NCI-H2029 treated with DMSO at 0.1 percent for 48 hours (cell line): ENCODE measurements around the gene WDR18.

ENCODE experiments used
- DNase-seq: peaks from one replicate; lab custom pipeline; 2025; lab: John Stamatoyannopoulos, UW

WDR18 gene, protein sequence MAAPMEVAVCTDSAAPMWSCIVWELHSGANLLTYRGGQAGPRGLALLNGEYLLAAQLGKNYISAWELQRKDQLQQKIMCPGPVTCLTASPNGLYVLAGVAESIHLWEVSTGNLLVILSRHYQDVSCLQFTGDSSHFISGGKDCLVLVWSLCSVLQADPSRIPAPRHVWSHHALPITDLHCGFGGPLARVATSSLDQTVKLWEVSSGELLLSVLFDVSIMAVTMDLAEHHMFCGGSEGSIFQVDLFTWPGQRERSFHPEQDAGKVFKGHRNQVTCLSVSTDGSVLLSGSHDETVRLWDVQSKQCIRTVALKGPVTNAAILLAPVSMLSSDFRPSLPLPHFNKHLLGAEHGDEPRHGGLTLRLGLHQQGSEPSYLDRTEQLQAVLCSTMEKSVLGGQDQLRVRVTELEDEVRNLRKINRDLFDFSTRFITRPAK

DNA sequence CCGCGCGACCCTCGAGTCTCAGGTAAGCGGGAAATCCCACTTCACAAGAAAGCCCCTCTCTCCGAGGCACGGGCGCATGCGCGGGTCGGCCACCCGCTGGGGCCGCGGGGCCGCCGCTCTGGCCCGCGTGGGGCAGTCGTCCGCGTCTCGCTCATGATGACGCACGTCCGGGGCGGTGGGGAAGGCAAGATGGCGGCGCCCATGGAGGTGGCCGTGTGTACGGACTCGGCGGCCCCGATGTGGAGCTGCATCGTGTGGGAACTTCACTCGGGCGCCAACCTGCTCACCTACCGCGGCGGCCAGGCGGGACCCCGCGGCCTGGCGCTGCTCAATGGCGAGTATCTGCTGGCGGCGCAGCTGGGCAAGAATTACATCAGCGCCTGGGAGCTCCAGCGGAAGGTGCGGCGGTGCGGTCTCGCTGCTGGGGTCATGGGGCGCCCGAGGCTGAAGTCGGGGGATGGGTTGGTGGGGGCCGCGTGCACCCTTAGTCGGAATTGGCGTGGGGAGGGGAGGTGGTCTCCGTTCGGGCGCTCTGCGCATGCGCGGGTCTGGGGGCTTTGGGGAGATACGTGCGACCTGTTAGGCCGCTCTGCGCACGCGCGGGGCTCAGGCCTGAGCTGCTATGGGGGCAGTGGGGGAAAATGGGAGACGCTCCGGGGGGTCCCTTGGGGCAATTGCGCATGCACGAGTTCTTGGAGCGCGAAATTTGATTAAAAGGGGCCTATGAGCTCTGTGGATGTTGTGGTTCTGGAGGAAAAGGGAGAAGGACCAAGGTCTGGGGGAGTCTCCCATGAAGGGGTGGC is at the start of gene WDR18:
Gene WDR18 (plus strand): TSS at position 181 of the 803 bp plus-strand sequence. CDS start 9 bp downstream, at position 190.
- DNase-seq: peak; percentile 44

DNA sequence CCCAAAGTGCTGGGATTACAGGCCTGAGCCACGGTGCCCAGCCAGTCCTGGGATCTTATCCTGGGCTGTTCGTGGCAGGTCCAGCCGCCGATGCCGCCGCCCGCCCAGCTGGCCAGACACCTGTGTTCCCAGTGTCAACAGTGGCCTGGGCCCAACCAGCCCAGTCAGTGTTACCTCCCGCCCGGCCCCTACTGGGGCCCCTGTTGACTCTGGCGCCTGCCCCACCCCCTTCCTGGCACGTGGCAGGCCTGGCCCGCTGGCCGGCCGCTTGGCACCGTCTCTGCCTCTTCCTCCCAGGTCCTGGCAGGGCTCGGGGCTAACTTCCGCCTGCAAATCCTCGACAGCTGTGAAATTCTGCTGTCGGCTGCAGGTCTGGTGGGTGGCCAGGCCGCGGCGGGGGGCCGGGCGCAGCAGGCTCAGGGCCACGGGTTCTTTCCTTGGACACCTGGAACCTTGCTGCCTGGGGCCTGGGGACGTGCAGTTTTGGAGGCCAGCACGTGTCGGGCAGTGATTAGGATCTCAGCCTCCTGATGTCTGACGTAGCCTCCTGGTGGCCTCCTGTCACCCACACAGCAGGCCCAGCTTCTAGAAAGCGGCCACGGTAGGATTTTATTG is 49.2 kb upstream of the WDR18 start:
- DNase-seq: peak; percentile 42

DNA sequence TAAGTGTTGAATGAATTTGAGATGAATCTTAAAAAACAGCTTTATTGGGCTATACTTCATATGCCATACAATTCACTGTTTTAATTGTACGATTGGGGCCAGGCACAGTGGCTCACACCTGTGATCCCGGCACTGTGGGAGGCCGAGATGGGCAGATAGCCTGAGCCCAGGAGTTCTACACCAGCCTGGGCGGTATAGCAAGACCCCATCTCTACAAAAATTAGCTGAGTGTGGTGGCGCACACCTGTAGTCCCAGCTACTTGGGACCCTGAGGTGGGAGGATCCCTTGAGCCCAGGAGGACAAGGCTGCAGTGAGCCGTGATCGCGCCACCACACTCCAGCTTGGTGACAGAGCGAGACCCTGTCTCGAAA is 48.0 kb upstream of the WDR18 start:
- no peak for DNase-seq

DNA sequence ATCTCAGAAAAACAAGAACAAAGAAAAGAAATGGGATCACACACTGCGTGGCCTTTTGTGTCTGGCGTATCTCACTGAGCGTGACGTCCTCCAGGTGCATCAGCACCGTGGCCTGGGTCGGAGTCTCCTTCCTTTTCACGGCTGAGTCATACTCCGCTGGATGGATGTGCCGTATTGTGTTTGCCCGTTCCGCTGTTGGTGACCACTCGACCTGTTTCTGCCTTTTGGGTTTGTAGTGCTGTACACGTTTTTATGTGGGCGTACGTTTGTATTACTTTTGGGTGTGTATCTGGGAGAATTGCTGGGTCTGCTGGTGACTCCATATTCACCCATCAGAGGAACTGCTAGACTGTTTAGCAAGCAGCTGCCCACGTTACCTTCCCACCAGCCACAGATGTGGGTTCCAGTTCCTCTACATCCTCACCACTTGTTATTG is 46.9 kb upstream of the WDR18 start:
- DNase-seq: no peak

DNA sequence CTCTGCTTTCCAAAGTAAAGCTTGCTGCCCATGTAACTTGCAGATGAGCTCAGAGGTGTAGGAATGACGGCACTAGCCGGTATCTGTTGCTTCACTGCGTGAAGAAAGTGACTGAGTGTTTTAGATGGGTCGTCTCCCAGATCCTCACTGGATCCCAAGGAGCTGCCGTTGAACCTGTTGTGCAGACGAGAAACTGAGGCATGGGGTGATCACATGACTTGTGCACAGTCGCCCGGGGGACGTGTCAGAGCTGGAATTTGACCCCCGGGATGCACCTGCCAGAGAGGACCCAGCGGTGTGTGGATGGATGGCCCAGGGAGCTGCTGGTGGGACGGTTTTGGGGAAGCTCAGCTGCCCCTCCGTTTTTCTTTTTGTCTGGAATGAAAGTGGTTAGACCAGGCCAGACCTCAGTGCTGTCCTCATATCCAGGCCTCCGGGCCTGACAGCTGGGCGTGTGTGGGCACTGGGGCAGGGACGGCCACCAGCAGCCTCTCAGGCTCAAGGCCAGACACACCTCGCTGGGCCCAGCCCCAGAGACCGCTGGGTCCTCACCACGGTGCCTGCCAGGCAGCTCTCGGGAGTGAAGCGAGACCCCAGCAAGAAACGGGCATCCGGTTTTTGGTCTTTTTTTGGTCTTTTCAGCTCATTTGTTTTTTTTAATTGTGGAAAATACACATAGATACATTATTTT is 45.8 kb upstream of the WDR18 start:
- DNase-seq: no peak

DNA sequence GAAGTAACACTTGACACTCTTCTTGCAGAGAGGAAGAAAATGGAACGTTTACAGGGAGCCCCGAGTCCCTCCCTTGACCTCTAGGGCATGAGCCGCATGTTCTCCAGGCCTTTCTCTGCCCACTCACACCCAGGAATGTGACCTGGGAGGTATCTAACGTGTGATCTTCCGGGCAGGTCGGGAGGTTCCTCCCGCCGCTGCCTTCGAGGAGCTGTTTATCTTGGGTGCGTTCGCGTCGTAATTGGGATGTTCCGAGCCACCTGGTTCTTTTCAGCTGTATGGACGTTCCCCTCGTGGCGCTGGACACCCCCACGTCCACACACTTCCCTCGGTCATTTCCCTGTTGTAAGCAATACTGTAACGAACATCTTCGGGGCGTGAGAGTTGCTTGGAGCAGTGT is 44.7 kb upstream of the WDR18 start:
- no peak for DNase-seq

DNA sequence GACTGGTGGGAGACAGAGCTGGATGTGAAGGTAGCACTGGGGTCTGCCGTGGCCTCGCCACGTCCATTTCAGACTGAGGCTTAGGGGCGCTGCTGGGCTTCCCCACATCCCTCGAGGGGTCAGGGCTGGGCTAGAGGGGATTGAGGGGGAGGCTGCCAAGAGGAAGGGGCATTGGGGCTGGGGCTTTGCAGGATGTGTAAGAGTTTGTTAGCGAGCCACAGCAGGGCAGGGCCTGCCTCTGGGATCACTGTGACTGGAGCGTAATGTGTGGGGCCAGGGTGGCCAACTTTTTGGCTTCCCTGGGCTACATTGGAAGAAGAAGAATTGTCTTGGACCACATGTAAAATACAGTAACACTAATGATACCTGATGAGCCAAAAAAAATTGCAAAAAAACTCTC is 44.2 kb upstream of the WDR18 start:
- no peak for DNase-seq

DNA sequence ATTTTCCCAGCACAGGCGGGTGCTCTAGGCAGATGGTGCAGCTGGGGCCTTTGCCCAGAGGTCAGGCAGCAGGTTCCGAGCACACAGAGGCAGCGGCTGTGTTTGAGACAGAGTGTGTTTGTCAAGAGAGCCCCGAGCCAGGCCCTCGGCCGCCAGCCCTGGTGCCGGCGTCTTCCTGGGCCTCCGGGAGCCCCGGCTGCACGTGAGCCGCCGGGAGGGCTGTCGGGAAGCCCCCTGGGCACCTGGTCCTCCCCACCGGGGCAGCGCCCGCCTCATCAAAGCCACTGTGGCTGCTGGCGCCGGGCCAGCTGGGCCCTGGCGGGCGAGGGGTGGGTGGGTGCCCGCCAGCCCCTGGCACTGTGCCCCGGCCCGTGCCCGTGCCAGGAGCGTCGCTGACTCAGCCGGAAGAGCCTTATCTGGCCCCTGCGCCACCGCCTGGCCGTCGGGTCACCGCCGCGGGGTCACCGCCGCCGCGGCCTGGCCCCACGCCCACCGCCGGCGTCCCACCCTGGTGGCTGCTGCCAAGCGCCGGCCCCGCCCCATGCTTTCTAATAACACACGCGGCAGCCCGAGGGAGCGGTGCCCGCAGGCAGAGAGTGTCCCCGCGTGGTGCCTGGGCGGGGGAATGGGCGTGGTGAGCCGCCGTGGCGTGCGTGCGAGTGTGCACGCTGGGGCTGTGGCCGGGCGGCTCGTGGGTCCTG is 43.4 kb upstream of the WDR18 start:
- peak; percentile 65 for DNase-seq

DNA sequence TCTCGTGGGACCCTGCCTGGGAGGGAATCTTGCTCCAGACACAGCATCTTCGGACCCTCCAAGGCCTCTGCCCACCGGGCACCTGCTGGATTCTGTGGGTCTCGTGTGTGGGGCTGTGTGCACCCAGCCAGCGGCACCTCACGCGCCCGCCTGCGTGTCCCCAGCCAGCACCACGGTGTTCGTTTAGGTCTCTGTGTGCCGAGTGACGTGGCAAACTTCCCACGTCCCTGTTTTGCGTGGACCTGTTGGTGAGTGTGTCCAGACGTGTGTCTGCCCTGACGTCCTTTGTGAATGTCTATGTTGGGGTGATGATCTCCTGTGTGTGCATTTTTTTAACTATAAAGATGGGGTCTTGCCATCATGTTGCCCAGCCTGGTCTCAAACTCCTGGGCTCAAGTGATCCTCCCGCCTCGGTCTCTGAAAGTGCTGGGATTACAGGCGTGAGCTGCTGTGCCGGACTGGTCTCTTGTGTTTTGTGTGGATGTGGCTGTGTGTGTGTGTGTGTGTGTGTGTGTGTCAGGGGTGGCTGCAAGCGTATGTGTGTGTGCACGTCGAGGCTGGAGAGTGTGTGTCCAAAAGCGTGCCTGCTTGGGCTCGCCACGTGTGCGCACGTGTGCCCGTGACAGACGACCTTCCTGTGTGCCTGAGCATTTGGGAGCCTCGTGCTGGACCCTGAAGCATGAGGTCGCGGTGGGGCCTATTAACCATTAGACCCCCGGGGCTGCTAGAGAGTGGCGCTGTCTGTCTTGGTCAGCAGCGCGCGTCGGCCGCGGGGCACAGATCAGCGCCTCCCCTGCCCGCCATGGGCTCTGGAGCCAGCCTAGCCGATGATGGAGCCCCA is 42.6 kb upstream of the WDR18 start:
- no peak for DNase-seq

DNA sequence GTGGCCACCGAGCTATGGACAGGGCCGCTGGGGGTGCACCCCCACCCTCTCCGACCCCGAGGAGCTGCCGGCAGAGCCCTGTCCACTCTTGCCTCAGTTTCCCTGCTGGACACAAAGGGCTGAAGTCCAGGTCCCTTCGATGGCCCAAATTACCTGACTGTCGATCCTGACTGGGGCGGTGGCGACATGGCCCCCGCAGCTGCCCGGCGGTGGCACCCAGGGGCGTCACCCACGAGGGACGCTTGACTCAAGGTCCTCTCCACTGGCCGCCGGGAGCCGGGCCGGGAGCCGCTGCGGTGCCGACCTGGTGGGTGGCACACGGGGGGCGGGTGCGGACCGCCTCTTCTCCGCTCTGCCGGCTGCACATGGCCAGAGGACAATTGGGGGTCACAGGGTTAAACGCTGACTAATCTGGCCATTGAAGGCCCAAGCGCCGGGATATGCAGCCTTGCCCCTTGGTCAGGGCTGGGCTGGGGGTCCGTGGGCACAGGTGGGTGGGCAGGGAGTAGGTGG is 42.0 kb upstream of the WDR18 start:
- no peak for DNase-seq

DNA sequence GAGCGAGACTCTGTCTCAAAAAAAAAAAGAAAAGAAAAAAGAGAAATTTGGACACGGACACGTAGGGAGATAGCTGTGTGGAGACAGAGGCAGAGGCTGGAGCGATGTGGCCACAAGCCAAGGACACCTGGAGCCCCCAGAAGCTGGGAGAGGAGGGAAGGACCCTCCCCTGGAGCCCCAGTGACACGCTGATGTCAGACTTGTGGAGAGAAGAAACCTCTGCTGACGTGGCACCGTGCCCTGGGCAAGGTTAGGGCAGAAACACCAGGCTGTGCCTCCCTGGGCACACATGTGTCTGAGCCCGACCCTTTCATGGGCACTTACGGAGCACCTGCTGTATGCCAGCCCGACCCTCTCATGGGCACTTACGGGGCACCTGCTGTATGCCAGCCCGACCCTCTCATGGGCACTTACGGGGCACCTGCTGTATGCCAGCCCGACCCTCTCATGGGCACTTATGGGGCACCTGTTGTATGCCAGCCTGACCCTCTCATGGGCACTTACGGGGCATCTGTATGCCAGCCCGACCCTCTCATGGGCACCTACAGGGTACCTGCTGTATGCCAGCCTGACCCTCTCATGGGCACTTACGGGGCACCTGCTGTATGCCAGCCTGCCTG is 40.5 kb upstream of the WDR18 start:
- DNase-seq: no peak

DNA sequence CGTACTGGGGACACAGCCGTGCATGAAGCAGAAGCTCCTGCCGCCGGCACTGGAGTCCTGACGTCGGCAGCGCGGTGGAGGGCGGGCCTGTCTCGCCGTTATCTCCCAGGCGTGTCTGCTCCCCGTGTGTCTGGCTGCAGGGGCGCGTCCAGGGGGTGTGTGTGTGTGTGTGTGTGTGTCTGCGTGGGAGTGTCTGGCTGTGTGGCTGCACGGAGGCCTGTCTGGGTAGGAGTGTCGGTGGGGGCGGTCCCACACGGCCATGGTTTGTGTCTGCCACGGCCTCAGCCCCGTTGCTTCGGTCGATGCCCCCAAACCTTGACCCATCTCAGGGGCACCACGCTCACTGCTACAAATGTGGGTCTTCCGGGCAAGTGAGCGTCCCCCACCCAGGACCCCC is 40.0 kb upstream of the WDR18 start:
- no peak for DNase-seq

DNA sequence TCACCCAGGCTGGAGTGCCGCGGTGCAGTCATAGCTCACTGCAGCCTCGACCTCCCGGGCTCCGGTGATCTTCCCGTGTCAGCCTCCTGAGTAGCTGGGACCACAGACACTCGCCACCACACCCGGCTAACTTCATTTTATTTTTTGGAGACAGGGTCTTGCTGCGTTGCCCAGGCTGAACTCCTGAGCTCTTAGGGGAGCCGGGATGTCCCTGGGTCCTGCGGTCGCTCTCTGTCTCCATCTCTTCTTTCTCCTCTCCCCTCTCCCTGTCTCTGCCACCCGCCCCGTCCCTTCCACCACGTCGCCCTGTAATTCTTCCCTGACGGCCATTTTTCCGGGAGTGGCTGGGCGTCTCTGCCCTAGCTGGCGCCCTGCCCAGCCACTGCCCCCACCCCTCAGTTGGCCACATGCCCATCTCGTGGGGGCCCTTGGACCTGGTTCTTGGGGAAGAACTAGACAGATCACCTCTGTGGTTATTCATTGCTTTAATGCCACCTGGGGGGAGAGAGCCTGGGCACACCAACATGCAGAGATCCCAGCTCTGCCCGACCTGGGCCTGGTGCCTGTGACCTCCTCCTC is 39.4 kb upstream of the WDR18 start:
- DNase-seq: no peak

DNA sequence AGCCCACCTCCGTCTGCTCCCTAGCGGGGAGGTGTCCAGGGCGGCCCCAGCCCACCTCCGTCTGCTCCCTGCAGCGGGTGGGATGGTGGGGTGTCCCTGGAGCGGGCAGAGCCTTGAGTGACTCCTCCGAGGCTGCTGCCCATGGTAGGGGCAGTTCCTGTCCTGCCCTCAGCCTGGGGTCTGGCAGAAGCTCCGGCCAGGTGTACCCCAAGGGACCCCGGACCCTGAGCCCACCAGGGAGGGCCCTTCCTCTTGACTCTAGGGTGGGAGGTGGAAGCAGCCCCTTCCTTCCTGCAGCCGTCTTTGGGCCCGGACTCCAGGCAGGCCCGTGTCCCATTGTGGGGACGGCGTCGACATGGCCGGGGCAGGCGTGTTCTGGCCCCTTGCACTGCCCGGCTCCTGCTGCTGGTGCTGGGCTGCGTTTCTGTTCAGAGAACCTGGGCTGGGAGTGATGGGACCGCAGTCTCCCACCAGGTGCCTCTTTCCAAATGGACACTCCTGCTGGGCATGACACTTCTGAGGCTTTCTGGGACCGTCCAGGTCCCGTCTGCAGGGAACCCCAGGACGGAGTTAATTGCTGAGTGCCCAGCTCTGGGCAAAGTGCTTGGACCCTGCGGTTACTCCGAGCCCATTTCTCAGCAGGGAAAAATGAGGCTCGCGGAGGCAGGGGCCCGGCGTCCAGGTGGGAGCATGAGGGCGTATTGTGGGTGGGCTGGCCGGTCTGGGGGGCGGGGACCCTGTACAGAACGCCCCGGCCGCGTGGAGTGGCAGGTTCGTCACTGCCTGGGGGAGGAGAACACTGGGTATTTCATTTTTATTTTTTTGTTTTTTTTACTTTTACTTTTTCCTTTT is 38.5 kb upstream of the WDR18 start:
- DNase-seq: no peak

DNA sequence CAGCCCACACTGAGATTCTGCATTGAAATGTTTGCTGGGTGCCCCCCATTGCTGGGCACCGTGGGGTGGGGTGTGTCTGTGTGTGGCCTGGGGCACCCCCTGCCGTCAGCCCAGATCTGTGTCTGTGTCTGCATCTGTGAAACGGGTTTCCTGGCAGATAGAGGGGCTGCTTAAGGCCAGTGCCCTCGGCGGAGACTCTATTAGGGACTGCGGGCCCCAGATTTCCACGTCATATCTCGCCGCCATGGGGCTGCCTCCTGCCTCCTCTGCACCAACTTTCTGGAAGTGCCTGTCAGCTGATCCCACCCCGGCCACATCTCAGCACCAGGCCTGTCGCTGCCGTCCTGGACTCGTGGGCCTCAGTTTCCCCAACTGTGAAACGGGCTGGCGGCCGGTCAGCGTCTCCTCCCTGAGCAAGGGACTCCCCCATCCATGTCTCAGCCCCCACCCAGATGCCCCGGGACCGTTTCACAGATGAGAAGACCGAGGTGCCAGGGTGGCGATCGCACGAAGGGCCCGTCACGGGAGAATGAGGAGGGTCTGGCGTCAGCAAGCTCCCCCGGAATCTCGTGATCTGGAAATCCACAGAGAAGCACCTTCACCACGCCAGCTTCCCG is 36.9 kb upstream of the WDR18 start:
- no peak for DNase-seq

DNA sequence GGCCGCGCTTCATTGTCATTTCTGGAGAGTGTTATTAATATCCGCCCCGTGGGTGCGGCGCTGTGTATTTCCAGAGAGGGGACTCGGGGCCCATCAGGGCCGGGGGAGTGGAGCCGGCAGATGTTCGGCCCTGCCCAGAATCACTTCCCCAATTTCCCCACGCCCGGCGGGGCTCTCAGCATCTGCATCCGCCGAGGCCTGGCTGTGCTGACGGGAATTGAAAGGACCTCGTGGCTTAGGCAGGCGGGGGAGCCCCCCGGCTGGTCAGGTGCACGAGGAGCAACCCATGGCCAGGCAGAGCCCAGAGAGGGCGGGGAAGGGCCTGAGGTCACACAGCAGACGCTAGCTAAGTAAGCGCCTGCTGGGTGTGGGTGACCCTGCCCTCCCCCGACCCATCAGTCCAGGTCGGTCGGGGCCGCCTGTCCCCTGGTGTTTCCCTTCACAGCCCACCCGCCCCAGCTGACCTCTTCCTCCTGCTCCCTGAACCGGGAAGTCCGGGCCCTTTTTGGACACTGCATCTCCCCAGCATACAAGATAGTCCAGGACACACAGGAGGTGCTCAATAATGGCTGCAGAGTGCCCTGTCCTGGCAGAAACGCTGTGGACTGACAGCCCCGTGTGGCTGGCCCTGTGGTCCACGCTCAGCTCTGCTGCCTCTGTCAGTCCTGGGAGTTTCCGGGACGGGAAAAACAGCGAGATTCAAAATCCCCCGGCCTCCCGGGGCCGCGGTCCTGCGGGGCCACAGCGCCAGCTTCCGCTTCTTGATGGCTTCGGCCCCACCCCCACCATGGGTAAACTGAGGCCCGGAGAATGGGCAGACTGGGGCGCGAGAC is 36.2 kb upstream of the WDR18 start:
- DNase-seq: no peak

DNA sequence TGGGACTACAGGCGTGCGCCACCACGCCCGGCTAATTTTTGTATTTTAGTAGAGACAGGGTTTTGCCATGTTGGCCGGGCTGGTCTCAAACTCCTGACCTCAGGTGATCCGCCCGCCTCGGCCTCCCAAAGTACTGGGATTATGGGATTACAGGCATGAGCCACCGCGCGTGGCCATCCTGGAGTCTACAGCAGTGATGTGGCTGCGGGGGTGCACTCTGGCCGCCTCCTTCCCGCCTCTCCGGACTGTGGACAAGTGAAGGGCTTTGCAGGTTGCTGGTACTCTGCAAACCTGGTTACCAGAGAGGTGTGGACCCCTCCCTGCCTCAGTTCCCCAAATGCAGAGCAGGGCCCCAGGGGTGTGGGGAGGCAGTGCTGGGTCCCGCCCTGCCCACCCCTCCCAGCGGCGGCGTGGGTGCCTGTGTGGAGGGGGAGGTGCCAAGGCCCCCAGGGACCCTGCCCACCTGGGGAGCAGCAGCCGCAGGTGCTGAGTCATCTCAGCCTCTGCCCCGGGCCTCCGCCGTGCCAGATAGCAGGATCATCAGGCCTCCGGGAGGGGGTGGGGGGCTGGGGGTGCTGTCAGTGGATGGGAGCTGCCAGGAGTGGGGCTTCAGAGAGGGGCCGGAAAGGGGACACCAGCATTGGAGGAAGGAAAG is 35.2 kb upstream of the WDR18 start:
- no peak for DNase-seq
